T-helper 2 cell treated with Interferon-gamma antibody and Interleukin-4, amounts not matched to agents 5 μg/mL and 100 μg/mL, for 36 hours (primary cell): ENCODE results near the gene PTK7.
A peak's percentile ranks its signal among the peaks of the same experiment; 100 is the strongest.
"Not testable (repeated sequence)": the region's sequence is repeated elsewhere in the genome, so short reads cannot be mapped to it uniquely, and the experiment has no call there.

Experiments
- DNase-seq: peaks from one replicate; pipeline ENCODE4 v3.0.0; 2021; ENCODE audit warnings: low spot score
- H3K27ac Mint-ChIP-seq: one replicate; pipeline ENCODE4 v1.8.0; 2021; ENCODE audit warnings: mild to moderate bottlenecking, mixed read lengths
- H3K27me3 Mint-ChIP-seq: one replicate; pipeline ENCODE4 v1.8.0; 2021; ENCODE audit warnings: low read depth, mixed read lengths
- H3K36me3 Mint-ChIP-seq: one replicate; pipeline ENCODE4 v1.8.0; 2021; ENCODE audit warnings: low read depth, mixed read lengths
- H3K4me1 Mint-ChIP-seq: one replicate; pipeline ENCODE4 v1.8.0; 2021; ENCODE audit warnings: low read depth, mixed read lengths
- H3K4me3 Mint-ChIP-seq: one replicate; pipeline ENCODE4 v1.8.0; 2022; ENCODE audit warnings: mild to moderate bottlenecking, moderate library complexity, mixed read lengths
- H3K9me3 Mint-ChIP-seq: one replicate; pipeline ENCODE4 v1.8.0; 2021; ENCODE audit warnings: mixed read lengths

Gene PTK7

DNA sequence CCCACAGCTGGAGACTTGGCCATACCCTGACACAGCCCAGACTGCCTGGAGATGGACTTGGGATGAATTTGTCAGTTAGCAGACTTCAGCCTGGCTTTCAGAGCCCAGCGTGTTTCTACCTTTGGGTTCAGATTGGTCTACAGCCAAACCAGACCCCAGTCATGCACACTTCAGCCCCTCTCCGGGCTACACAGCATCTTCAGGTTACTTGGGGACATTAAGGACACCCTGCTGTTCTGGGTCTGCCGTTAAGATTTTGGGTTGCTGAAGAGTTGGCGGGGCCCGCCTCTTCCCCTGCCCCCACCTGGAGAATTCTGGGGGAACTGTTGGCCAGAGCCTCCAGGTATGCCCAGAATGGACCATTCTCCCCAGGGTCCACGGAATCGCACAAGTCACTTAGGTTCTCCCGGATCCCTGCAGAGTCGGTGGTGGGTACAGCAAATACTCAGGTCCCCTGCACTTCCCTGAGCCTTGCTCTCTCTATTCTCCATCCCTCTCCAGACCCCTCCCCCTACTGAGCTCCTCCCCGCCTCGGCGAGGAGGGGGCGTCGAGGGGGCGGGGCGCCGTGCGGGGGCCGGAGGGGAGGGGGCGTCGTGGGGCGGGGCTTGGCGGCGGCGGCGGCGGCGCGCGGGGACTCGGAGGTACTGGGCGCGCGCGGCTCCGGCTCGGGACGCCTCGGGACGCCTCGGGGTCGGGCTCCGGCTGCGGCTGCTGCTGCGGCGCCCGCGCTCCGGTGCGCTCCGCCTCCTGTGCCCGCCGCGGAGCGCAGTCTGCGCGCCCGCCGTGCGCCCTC, at the start of gene PTK7:
Gene PTK7 (plus strand): TSS at position 645 of the 794 bp plus-strand sequence. CDS start 175 bp downstream, outside the sequence.
- Mint-ChIP-seq H3K4me3 (peak within 1 kb of the TSS; percentile 39), H3K4me1 (no peaks in the 10 kb centered on the region), H3K36me3 (peaks cover 2% of the 10 kb centered on the region), H3K27ac (no peak within 1 kb of the TSS), H3K27me3 (peaks cover 31% of the 10 kb centered on the region), H3K9me3 (no peaks in the 10 kb centered on the region)
- no peak for DNase-seq

DNA sequence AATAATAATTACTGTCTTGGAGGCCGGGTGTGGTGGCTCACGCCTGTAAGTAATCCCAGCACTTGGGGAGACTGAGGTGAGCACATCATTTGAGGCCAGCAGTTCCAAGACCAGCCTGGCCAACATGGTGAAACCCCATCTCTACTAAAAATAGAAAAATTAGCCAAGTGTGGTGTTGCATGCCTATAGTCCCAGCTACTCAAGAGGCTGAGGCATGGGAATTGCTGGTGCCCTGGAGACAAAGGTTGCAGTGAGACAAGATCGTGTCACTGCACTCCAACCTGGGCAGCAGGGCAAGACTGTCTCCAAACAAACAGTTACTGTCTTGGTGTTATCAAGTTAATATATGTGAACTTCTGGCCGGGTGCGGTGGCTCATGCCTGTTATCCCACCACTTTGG, 49.7 kb upstream of the PTK7 start:
- H3K36me3 Mint-ChIP-seq: peaks cover 41% of the 10 kb centered on the region
- no peak overlapping the region for H3K27ac Mint-ChIP-seq
- no peaks in the 10 kb centered on the region for H3K27me3 Mint-ChIP-seq
- DNase-seq: no peak
- peaks cover 8% of the 10 kb centered on the region for H3K4me1 Mint-ChIP-seq
- H3K9me3 Mint-ChIP-seq: no peaks in the 10 kb centered on the region
- no peak overlapping the region for H3K4me3 Mint-ChIP-seq

DNA sequence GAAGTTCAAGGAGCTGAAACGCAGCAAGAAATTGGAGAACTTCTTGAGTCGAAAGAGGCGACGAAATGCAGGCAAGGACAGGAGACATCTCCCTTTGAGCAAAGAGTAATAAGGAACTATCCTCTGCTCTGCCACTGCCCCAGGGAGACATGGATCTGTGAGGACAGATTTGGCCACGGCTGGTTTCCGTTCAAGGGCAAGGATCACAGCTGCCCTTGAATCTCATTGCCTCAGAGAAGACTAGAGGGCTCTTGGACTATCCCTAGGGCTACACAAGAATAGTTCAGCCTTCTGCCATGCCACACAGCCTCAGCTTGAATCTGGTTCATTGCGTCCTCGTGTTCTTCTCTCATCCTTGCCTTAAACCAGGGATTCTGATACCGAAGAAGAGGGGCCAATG, 47.0 kb upstream of the PTK7 start:
- peaks cover 4% of the 10 kb centered on the region for H3K4me1 Mint-ChIP-seq
- H3K36me3 Mint-ChIP-seq: peaks cover 46% of the 10 kb centered on the region
- DNase-seq: no peak
- no peaks in the 10 kb centered on the region for H3K9me3 Mint-ChIP-seq
- no peaks in the 10 kb centered on the region for H3K27me3 Mint-ChIP-seq
- H3K4me3 Mint-ChIP-seq: no peak overlapping the region
- no peak overlapping the region for H3K27ac Mint-ChIP-seq

DNA sequence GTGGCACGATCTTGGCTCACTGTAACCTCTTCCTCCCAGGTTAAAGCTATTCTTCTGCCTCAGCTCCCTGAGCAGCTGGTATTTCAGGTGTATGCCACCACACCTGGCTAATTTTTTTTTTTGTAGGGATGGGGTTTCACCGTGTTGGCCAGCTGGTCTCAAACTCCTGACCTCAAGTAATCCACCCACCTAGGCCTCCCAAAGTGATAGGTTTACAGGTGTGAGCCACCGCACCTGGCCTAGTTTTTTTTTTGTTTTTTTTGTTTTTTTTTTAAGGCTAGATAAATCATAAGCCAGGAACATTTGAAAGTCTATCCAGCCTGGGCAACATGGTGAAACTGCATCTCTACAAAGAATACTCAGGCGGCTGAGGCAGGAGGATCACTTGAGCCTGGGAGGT, 43.8 kb upstream of the PTK7 start:
- Mint-ChIP-seq H3K36me3 (peaks cover 38% of the 10 kb centered on the region), H3K27me3 (no peaks in the 10 kb centered on the region), H3K4me1 (no peaks in the 10 kb centered on the region)

DNA sequence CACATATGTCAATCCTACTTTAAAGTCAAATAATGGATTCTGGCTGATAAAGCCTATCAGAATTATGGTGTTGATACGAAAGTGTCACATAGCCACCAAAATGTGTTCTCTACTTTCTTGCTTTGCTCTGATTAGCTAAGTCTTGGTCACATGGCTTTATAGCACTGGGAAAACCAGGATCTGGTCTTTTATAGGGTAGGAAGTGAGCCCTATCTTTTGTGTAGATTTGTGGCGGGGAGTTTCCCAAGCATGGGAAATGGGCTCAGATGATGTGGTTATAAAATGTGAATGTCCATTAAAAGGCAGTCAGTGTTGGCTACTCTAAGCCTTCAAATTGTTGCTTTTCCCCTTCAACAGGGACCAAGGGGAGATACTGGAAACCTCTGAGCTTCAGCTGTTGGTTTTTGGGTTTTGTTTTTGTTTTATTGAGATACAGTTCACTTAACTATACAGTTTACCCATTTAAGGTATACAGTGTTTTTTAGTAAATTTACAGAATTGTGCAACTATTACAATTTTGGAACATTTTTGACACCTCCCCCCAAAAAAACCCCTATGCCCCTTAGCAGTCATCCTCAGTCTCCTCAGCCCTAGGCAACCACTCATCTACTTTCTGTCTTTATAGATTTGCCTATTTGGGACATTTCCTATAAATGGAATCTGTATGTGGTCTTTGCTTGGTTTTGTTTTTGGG, 42.5 kb upstream of the PTK7 start:
- H3K9me3 Mint-ChIP-seq: no peaks in the 10 kb centered on the region
- H3K27ac Mint-ChIP-seq: peak overlapping the region; percentile 7
- no peaks in the 10 kb centered on the region for H3K27me3 Mint-ChIP-seq
- H3K4me1 Mint-ChIP-seq: peaks cover 2% of the 10 kb centered on the region
- H3K36me3 Mint-ChIP-seq: peaks cover 37% of the 10 kb centered on the region
- H3K4me3 Mint-ChIP-seq: no peak overlapping the region
- no peak for DNase-seq

More for the DNA sequence above, 43.8 kb upstream of the PTK7 start:
- Mint-ChIP-seq H3K4me3 (no peak overlapping the region), H3K27ac (no peak overlapping the region), H3K9me3 (no peaks in the 10 kb centered on the region)
- no peak for DNase-seq

DNA sequence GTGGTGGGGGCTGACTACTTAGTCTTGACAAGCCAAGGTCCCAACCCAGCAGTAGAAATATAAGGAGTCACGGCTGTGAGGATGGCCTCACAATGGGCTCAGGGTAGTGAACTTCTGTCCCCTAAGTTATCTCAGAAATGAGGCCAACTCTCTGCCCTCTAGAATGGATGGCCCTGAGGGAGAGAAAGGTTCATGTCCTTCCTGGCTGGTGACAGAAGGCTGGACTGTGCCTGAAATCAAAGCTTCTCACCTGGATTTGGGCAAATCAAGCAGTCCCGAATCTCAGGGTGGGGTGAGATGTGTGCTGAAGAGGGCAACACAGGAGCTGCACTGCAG, 42.0 kb upstream of the PTK7 start:
- Mint-ChIP-seq H3K4me1 (peaks cover 2% of the 10 kb centered on the region), H3K27me3 (no peaks in the 10 kb centered on the region), H3K9me3 (no peaks in the 10 kb centered on the region), H3K4me3 (no peak overlapping the region), H3K27ac (no peak overlapping the region), H3K36me3 (peaks cover 35% of the 10 kb centered on the region)
- DNase-seq: no peak

DNA sequence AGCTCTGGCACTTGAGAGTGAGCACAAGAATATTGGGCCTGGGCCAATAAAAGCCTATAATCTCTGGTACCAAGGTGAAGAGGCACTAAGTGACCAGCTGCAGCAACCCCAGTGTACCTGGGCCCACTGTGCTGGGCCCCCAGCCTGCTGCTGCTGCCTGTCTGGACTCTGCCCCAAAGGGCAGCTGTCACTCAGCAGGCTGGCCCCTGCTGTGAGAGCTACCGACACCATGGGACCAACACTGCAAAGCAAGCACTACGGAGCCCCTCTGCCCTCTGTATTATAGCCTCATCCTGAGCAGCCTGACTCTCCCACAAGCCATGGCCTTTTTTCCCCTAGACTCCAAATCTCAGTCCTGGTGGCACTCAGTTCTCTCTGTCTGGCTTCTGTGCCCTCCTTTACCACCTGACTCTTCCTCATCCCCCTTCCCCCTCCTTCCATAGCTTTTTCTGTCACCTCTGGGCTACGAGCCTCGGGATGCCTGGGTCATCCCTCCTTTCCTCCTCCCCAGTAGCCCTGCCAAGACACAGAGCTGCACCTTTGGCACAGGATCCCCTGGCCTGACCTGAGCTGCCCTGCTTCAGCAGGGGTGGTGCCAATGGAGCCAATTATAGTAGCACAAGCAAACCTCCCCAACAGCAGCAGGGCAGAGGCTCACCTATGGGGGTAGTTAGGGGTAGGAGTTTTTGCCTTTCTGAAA, 40.5 kb upstream of the PTK7 start:
- DNase-seq: no peak
- Mint-ChIP-seq H3K9me3 (no peaks in the 10 kb centered on the region), H3K36me3 (peaks cover 34% of the 10 kb centered on the region), H3K4me1 (peaks cover 2% of the 10 kb centered on the region), H3K4me3 (no peak overlapping the region), H3K27ac (no peak overlapping the region), H3K27me3 (no peaks in the 10 kb centered on the region)

DNA sequence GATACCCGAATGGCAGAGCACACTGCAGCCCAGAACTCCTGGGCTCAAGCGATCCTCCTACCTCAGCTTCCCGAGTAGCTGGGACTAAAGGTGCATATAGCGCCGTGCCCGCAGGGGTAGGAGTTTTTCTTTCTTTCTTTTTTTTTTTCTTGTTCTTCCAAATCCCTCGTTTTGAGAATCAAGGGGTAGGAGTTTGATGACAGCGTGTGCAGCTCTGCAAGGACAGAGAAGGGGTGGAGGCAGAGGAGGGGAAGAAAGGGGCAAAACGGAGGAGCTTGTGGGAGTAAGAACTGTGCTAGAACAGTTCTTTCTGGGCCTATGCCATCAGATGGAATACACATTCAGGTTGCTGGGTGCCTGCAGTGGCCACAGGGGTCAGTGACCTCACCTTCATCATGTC, 39.4 kb upstream of the PTK7 start:
- no peaks in the 10 kb centered on the region for H3K27me3 Mint-ChIP-seq
- no peaks in the 10 kb centered on the region for H3K9me3 Mint-ChIP-seq
- no peak overlapping the region for H3K4me3 Mint-ChIP-seq
- no peak overlapping the region for H3K27ac Mint-ChIP-seq
- peaks cover 2% of the 10 kb centered on the region for H3K4me1 Mint-ChIP-seq
- no peak for DNase-seq
- peaks cover 33% of the 10 kb centered on the region for H3K36me3 Mint-ChIP-seq

DNA sequence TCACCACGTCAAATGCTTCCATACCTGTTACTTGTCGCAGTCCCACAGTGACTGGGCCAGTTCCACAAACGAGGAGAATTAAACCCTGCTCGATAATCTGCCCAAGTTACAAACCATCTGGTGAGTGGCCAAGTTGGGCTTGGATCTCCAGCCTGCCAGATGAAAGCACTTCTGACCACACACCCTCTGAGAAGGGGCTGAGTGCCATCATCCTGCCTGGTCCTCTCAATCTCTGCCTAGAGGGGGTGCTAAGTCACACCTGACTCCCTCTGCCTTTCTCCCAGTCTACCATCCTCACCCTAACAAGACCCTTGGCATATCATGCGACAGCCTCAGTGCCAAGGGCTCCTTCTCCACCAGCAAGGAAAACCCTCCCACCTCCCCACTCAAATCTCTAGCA, 38.9 kb upstream of the PTK7 start:
- Mint-ChIP-seq H3K27me3 (no peaks in the 10 kb centered on the region), H3K36me3 (peaks cover 31% of the 10 kb centered on the region), H3K4me1 (peaks cover 2% of the 10 kb centered on the region), H3K4me3 (no peak overlapping the region), H3K9me3 (no peaks in the 10 kb centered on the region), H3K27ac (no peak overlapping the region)
- DNase-seq: no peak

DNA sequence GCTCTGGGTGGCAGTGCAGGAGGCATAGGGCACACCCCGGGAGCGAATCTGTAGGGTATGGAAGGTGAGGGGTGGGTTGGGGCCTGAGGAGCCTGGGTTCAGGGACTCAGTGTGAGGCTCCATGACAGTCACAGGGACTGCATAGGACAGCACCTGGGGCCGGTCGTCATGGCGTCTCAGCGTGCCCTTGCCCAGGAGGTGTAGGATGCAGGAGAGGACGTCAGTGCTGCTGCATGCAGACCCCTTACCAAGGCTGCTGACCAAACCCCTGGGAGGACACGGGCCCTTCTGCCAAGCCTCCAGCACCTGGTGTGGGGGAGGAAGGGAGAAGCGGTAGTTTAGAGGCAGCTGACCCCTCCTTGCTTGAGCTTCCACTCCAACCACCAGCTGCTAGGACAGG, 38.4 kb upstream of the PTK7 start:
- Mint-ChIP-seq H3K4me1 (peaks cover 2% of the 10 kb centered on the region), H3K9me3 (no peaks in the 10 kb centered on the region), H3K36me3 (peaks cover 34% of the 10 kb centered on the region)

DNA sequence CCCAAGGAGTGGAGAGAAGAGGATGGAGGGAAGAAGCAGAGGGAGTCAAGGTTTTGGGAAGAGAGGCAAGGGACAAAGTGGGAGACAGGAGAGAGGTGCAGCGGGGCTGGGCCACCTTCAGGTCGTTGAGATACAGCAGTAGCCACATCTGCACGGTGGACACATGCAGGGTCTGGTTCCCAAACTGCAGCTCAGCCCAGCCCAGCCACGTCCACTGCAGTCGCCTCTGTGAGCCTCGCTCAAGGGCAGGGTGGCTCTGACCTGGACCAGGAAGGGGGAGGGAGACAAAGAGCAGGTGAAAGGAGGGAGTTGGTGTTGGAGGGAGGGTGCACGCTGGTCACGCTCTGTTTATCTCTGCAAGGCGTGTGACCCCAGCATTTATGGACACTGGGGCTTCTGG, 37.4 kb upstream of the PTK7 start:
- H3K4me3 Mint-ChIP-seq: no peak overlapping the region
- no peaks in the 10 kb centered on the region for H3K27me3 Mint-ChIP-seq
- peak overlapping the region; percentile 27 for H3K27ac Mint-ChIP-seq
- H3K4me1 Mint-ChIP-seq: peaks cover 2% of the 10 kb centered on the region
- DNase-seq: no peak
- H3K36me3 Mint-ChIP-seq: peaks cover 37% of the 10 kb centered on the region
- no peaks in the 10 kb centered on the region for H3K9me3 Mint-ChIP-seq

More for the DNA sequence above, 38.4 kb upstream of the PTK7 start:
- no peak overlapping the region for H3K27ac Mint-ChIP-seq
- H3K4me3 Mint-ChIP-seq: no peak overlapping the region
- no peaks in the 10 kb centered on the region for H3K27me3 Mint-ChIP-seq
- DNase-seq: no peak

DNA sequence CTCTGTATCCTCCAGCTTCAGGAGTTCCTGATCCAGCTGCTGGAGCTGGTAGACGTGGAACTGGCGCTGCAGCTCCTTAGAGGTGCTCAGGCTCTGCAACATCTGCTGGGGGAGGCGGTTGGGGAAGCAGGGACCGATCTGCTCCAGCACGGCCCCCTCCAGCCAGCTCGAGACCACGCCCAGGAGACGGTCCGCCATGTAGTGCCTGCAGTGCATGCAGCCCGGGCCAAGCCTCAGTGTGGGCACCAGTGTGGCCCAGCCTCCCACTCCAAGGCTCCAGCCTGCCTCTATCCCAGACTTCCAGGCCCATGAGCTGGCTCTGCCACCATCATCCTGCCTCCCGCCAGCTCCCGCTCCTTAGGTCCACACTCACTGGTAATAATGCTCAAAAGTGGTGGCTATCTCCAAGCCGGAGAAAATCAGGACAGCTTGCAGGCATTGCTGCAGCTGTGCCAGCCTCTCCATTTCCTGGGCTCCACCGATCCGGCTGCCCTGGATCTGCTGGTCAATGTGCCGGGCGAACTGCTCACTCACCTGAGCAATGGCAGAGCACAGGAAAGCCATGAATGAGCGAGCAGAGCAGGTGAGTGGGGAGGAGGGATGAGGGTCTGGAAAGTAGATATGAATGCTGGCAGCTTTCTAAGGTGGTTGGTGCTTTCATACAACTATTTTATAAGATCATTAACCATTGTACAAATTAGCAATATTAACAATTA, 35.4 kb upstream of the PTK7 start:
- H3K36me3 Mint-ChIP-seq: peaks cover 42% of the 10 kb centered on the region
- peaks cover 2% of the 10 kb centered on the region for H3K4me1 Mint-ChIP-seq
- H3K4me3 Mint-ChIP-seq: no peak overlapping the region
- H3K27ac Mint-ChIP-seq: no peak overlapping the region
- H3K9me3 Mint-ChIP-seq: no peaks in the 10 kb centered on the region
- H3K27me3 Mint-ChIP-seq: no peaks in the 10 kb centered on the region
- no peak for DNase-seq

DNA sequence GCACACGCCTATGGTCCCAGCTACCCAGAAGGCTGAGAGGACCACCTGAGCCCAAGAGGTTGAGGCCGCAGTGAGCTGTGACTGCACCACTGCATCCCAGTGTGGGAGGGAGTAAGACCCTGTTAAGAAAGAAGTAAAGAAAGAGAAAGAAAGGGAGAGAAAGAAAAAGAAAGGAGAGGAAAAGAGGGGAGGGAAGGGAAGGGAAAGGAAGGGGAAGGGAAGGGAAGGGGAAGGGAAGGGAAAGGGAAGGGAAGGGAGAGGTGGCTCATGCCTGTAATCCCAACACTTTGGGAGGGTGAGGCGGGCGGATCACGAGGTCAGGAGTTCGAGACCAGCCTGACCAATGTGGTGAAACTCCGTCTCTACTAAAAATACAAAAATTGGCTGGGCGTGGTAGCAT, 34.6 kb upstream of the PTK7 start:
- H3K27me3 Mint-ChIP-seq, DNase-seq, H3K4me1 Mint-ChIP-seq, H3K4me3 Mint-ChIP-seq, H3K9me3 Mint-ChIP-seq: not testable (repeated sequence)
- Mint-ChIP-seq H3K36me3 (peaks cover 40% of the 10 kb centered on the region), H3K27ac (peak overlapping the region; percentile 49)

DNA sequence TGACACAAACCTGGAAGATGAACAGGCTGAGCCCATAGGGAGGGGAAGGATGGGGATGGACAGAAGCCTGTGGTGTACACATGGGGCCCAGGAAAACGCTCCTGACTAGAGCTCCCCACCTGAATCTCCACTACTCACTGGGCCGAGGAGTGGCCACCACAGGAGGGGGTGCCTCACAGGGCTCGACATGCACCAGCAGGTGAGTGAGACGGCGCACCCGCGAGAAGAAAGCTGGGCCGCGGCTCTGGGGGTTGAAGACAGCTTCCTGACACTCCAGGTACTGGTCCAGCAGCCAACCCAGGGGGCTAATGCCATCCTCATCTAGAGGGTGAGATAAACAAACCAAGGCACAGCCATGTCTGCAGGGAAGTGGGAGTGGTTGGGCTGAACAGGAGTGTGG, 32.8 kb upstream of the PTK7 start:
- H3K36me3 Mint-ChIP-seq: peaks cover 37% of the 10 kb centered on the region
- DNase-seq: no peak
- H3K4me1 Mint-ChIP-seq: peaks cover 2% of the 10 kb centered on the region
- no peak overlapping the region for H3K4me3 Mint-ChIP-seq
- H3K27ac Mint-ChIP-seq: no peak overlapping the region
- H3K9me3 Mint-ChIP-seq: no peaks in the 10 kb centered on the region
- no peaks in the 10 kb centered on the region for H3K27me3 Mint-ChIP-seq
